ENCODE results near the gene BAD.

Gene BAD

GRCh38 chr11:64244107-64244506 lies 40.4 kb downstream of the BAD start:
- DNase-seq (ENCODE audit: low spot score): no peak

- DNase-seq (ENCODE audit: low spot score): no peak
Observed at GRCh38 chr11:64243236-64243854, 41.1 kb downstream of the BAD start.

DNA sequence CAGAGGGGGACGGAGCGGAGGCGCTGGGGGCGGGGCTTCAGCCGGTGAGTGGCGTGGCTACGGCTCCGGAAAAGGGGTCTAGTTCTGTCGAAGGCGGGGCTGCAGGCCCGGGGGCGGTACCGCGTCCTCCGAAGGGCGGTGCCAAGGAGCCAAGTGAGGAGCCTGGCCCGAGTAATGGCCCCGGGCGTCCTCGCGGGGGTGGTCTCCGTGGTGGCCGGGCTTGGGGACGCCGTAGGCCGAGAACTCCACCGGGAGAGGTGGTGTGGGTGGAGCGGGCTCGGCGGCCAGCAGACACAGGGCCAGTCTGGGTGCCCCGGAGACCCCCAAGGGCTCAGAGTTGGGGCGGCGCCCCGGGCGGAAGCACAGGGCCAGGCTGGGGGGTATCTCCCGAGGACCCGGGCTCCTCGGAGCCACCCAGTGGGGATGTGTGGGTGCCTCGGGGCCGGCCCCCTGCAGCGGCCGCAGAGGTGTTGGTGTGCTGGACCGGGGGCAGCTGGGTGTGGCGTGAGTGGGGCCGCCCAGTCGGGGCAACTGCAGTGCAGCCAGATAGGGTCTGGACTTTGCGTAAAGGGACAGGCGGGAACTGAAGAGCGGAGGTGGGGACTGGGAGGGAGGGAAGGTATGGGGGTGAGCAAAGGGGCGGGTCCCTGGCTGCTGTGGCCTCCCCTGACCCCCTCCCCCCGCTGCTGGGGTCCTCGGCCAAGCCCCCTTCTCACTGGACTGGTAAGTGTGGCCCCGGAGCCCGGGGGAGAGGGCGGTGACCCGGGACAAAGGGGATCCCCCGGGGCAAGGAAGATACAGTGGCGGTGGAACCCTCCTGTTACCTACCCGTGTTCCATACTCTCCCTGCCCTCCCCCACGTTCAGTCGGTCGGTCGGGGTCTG lies 42.7 kb downstream of the BAD start:
- DNase-seq (ENCODE audit: low spot score): no peak

DNA sequence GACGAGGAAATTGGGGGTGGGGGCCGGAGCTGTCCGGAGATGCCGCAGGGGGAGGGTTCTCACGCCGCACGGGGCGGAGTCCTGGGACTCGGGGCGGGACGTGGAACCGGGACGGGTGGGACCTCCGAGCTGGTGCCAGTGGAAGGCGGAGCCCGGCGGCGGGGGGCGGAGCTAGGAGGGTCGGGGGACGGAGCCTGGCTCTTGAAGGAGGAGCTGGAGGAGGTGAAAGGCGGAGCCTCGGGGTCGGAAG lies 43.3 kb downstream of the BAD start:
- DNase-seq (ENCODE audit: low spot score): peak; percentile 82

DNA sequence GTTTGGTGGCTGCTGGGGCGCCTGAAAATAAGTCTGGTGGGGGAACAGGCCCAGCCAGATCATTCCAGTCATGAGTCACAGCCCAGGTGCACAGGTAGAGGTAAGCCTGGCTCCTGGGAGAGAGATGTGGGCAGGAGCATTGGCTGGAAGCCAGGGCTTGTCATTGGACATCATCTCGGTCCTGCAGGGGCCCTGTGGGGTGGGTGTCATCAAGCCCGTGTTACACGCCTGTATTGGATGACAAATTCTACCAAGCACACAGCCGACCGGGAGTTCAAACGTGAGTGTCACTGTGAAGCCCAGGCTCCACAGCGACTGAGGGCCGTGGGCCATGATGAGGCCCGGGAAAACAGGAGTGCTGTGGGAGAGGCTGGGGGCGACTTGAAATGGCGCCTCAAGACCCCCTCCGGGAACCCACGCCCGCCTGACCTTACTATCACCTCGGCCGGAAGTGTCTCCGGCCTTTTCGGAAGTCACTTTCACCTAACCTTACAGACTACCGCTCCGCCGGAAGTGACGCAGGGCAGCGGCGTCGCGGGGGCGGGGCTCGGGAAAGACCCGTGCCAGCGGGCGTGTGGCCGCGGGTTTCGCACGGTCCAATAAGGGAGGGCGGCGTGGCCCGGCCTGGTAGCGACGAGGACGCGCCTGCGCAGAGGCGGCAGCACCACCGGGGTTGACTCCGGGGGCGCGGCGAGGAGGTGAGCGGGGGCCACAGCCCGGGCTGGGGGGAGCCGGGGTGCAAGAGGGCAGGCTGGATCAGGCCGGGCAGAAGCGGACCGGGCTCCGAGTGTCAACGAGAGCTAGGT lies 43.8 kb downstream of the BAD start, which contains the start of gene FKBP2:
Gene FKBP2, plus strand, starts transcription at position 661 of the 806 bp plus-strand sequence. CDS start 1,293 bp downstream, outside the sequence.
- DNase-seq (ENCODE audit: low spot score): peak; percentile 83

DNA sequence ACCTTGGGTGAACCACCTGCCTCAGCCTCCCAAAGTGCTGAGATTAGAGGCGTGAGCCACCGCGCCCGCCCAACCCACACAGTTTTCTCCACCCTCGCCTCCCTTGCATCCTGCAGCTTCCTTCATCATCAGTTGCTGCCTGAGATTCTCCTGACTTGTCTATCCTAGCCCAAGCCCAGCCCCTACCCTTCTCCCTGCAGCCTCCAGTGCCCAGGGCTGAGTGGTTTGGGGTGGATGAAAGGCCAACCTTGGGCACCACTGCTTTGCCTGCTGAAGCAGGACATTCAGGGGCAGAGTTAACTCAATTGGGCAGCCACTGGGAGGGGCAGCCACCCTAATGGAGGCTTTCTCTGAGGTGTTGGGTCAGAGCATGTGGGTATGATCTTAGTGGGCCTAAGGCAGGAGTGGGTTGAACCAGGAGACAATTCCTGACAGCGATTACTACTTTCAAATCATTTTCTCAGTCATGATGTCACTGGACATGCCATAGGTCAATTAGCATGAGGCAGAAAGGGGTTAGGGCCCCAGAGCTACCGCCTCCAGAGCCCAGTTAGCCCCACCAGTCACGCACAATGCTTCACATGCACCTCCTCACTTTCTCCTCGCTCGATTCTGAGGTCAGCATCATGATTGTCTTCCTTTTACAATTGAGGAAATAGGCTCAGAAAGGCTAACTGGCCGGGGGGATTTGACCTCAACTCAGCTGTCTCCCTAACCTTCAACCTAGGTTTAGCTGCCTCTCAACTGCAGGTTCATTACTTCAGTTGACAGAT lies 44.6 kb downstream of the BAD start:
- no peak for DNase-seq (ENCODE audit: low spot score)

GRCh38 chr11:64238999-64239398 lies 45.5 kb downstream of the BAD start:
- DNase-seq (ENCODE audit: low spot score): no peak

DNA sequence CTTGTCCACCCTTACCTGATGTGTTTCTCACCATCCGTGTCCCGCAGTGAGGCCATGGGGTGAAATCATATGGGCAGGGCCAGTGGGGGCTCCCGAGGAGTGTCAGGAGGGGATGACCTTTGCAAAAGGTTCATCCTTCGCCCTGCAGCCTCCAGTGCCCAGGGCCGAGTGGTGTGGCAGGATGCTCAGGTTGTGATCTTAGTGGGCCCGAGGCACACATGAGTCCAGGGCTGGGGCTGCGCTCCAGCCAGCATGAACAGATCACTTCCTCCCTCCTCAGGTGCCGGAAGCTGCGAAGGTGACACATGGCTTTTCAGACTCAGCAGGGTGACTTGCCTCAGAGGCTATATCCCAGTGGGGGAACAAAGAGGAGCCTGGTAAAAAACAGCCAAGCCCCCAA lies 46.4 kb downstream of the BAD start:
- DNase-seq (ENCODE audit: low spot score): no peak

- no peak for DNase-seq (ENCODE audit: low spot score)
Observed at GRCh38 chr11:64237484-64237951, 46.9 kb downstream of the BAD start.

DNA sequence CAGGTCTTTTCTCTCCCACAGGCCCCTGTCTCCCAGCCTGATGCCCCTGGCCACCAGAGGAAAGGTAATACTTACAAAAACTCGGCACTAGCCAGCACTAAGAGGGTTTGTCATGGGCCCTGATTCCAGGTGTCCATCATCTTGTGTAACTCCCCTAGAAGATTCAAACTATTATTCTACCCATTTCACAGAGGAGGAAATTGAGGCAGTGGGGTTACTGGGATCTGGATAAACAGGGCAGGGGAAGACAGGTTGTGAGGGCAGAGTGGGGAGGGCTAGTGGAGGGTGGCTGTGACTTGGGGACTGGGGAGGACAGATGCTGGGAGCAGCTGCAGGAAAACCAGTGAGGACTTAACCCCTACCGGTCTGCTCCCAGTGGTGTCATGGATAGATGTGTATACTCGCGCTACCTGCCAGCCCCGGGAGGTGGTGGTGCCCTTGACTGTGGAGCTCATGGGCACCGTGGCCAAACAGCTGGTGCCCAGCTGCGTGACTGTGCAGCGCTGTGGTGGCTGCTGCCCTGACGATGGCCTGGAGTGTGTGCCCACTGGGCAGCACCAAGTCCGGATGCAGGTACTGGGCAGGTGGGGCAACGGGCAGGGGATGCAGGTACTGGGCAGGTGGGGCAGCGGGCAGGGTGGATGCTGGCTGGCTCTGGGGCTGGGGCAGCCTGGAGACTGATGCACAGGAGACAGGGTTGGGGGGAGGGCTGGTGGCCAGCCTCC lies 48.9 kb downstream of the BAD start:
- DNase-seq (ENCODE audit: low spot score): no peak

- no peak for DNase-seq (ENCODE audit: low spot score)
Observed at GRCh38 chr11:64234647-64235379, 49.7 kb downstream of the BAD start.

DNA sequence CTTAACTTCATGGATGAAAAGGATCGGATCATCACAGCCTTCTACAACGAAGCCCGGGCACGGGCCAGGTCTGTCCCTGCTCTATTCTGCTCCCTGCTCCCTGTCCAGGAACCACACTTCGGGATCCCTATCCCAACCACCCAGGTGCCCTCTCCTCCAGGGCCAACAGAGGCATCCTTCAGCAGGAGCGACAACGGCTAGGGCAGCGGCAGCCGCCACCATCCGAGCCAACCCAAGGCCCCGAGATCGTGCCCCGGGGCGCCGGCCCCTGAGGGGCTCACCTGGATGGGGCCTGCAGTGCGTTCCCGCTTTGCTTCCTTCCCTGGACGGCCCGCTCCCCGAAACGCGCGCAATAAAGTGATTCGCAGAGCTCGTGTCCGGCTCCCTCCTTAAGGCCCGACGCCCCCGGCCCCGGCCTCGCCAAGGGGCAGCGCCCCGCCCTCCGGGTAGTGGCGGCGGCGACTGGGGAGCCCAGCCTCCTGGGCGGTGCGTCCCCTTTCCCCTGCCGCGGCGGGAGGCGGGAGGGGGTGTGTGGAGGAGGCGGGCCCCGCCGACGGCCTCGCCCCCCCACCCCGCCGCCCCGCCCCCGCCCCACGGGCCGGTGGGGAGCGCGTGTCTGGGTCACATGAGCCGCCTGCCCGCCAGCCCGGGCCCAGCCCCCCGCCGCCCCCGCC lies 50.4 kb downstream of the BAD start, which contains the start of gene VEGFB:
Gene VEGFB, plus strand, starts transcription at position 672 of the 674 bp plus-strand sequence. CDS start 250 bp downstream, outside the sequence.
- peak; percentile 52 for DNase-seq (ENCODE audit: low spot score)

- no peak for DNase-seq (ENCODE audit: low spot score)
Observed at GRCh38 chr11:64232967-64233315, 51.5 kb downstream of the BAD start.

DNA sequence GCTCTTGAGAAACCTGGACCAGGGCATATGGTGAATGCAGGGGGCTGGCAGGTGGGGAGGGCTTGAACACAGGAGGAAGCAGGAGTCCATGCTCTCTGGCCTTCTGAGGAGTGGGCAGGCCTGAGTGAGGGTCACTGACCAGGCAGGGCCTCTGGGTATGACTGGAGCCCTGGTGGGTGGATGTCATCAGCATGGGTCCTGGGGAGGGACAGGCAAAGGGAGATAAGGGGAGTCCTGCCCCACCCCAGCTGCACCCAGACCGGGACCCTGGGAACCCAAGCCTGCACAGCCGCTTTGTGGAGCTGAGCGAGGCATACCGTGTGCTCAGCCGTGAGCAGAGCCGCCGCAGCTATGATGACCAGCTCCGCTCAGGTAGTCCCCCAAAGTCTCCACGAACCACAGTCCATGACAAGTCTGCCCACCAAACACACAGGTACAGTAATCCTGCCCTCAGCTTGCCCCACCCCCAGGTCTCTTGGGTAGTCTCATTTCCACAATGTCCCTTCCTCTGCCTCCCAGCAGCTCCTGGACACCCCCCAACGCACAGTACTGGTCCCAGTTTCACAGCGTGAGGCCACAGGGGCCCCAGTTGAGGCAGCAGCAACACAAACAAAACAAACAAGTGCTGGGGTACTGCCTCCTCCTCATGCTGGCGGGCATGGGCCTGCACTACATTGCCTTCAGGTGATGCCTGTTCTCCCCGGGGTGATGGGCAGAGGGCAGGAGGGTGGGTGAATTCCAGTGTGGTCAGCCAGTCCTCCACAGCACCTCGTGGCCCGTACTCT lies 52.1 kb downstream of the BAD start:
- no peak for DNase-seq (ENCODE audit: low spot score)

- DNase-seq (ENCODE audit: low spot score): no peak
Observed at GRCh38 chr11:64231546-64231945, 52.9 kb downstream of the BAD start.

DNA sequence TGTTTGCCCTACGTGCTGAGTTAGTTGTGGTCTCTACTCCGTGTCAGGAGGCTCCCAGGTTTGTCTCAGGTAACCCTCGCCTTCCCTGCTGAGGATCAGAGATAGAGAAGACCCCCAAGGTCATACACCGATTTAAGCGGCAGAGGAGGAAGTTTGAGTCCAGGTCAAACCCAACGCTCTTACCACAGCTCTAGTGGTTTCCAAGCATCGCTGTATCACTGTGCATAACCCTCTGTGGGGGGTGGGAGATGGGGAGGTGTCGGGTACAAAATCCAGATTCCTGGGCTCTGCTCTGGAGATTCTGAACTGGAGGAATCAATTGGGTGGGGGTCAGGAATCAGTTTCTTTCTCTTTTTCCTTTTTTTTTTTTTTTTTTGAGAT lies 53.5 kb downstream of the BAD start:
- DNase-seq (ENCODE audit: low spot score): no peak

- peak; percentile 81 for DNase-seq (ENCODE audit: low spot score)
Observed at GRCh38 chr11:64230171-64230984, 54.1 kb downstream of the BAD start, which contains the start of gene DNAJC4. TSS of gene DNAJC4 (plus strand) at chr11:64230548. CDS start at chr11:64230855, 307 bp downstream.

- no peak for DNase-seq (ENCODE audit: low spot score)
Observed at GRCh38 chr11:64229744-64230170, 54.7 kb downstream of the BAD start.
